Fibroblast of mammary gland (primary cell): ENCODE results near the gene UQCRQ.
A peak's percentile ranks its signal among the peaks of the same experiment; 100 is the strongest.

ENCODE experiments used
- DNase-seq: peaks from one replicate; pipeline ENCODE4 v3.0.0-alpha.2; 2010; ENCODE audit warnings: low read depth
- H3K4me3 ChIP-seq: 2 replicates; pipeline ENCODE4 v1.5.1; 2011; ENCODE audit warnings: low read depth, mild to moderate bottlenecking, low read length, moderate library complexity; ENCODE audit not compliant: control insufficient read depth
- CTCF ChIP-seq: conservative IDR thresholded peaks from 2 replicates; pipeline ENCODE4 v1.5.1; 2011; ENCODE audit warnings: low read depth, low read length, inconsistent platforms; ENCODE audit not compliant: control insufficient read depth, insufficient read depth

Gene UQCRQ

DNA sequence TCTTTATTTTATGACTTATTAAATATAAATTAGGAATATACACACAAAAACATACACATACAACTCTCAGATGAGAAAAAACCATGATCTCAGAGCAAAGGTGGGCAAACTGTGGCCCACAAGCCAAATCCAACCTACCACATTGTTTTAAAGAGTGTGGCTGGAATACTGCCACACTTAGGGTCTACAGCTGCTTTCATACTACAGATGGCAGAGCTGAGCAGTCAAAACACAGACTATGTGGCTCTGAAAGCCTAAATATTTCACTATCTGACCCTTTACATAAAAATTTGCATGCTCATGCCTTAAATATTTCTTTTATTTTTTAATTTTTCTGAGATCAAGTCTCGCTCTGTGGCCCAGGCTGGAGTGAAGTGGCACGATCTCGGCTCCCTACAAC is 35.3 kb downstream of the UQCRQ start:
- no peak overlapping the region for H3K4me3 ChIP-seq
- DNase-seq, result no peak
- no peak for TF ChIP-seq CTCF

GRCh38 chr5:132905938-132906337 is 39.5 kb downstream of the UQCRQ start:
- TF ChIP-seq CTCF, result no peak
- H3K4me3 ChIP-seq, result no peak overlapping the region
- peak; percentile 39 for DNase-seq

- no peak overlapping the region for H3K4me3 ChIP-seq
- DNase-seq, result no peak
- TF ChIP-seq CTCF, result no peak
Observed at GRCh38 chr5:132907161-132907560, 40.7 kb downstream of the UQCRQ start.

- TF ChIP-seq CTCF, result no peak
- no peak overlapping the region for H3K4me3 ChIP-seq
- no peak for DNase-seq
Observed at GRCh38 chr5:132909702-132910101, 43.3 kb downstream of the UQCRQ start.

DNA sequence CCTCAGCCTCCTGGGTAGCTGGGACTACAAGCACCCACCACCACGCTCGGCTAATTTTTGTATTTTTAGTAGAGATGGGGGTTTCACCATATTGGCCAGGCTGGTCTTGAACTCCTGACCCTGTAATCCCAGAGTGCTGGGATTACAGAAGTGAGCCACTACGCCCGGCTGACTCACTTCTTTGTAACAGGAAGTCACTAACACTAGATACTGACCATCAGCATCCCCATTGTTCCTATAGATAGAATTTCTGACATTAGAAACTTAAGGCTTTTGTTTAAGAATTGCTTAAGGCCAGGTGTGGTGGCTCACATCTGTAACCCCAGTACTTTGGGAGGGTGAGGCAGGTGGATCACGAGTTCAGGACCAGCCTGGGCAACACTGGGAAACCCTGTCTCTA is 49.2 kb downstream of the UQCRQ start:
- DNase-seq, result peak; percentile 34
- H3K4me3 ChIP-seq, result no peak overlapping the region
- no peak for TF ChIP-seq CTCF

- DNase-seq, result no peak
- TF ChIP-seq CTCF, result no peak
- no peak overlapping the region for H3K4me3 ChIP-seq
Observed at GRCh38 chr5:132916086-132916485, 49.6 kb downstream of the UQCRQ start.
